HG03460 (cell line): ENCODE results near the gene ST13.
A peak's percentile ranks its signal among the peaks of the same experiment; 100 is the strongest.
"Not testable (repeated sequence)": the region's sequence is repeated elsewhere in the genome, so short reads cannot be mapped to it uniquely, and the experiment has no call there.

ENCODE experiments used
- ATAC-seq: cut with Tn5 transposase; IDR thresholded peaks from one replicate; pipeline ENCODE4 v1.9.1; 2021; ENCODE audit not compliant: unreplicated experiment

ST13 gene

DNA sequence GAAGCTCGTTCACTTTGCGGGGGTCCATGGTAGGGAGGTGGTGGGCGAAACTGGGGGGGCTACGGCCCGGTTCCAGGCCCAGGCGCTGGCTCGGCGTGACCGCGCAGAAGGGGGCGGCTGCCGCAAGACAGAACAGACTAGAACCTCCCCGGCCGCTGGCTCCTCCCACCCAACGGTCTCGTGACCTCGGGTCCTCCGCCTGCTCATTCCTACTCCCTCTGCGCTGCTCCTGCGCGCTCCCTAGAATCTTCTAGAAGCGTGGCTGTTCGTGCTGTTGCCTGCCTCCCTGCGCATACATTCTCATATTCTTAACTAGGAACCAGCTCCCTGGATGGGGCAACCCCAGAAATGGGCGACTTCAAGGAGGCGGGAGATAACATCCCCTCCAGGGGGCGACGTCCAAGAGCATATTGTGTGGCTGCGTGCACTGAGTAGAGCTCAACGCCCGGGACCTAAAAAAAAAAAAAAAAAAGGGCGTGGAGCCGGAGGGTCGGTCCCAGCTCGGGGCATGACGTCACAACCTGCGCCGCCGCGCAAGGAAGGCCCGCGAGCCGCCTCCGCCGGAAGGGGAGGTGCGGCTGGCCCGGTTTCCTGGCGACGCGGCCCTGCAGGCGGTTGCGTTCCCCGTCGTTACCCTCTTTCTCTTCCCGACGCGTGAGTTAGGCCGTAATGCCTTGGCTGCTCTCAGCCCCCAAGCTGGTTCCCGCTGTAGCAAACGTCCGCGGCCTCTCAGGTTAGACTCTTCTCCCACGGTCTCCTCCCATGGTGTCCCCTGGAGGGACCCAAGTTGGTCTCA lies at the start of gene ST13, which contains the start of gene XPNPEP3:
TSS of gene ST13 (minus strand) at position 127 of the 796 bp plus-strand sequence. CDS start at position 28, 99 bp downstream.
TSS of gene XPNPEP3 (plus strand) at position 636 of the 796 bp plus-strand sequence. CDS start at position 670, 34 bp downstream.
- ATAC-seq: peak; percentile 91

DNA sequence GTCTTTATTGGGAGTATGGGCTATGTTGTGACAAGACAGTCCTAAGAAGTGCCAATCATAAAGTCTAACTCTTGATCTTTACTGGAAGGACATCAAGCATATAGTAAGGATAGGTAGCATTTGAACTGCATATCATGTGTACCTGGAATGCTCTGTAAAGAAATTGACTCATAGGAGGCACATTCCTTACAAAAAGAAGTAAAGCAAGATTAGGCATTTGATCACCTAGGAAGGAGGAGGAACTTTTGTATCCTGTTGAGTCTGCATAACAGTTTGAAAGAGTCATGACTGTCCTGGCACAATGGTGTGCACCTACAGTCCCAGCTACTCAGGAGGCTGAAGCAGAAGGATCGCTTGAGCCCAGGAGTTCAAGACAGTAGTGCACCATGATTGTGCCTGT lies 47.7 kb upstream of the ST13 start:
- no peak for ATAC-seq

DNA sequence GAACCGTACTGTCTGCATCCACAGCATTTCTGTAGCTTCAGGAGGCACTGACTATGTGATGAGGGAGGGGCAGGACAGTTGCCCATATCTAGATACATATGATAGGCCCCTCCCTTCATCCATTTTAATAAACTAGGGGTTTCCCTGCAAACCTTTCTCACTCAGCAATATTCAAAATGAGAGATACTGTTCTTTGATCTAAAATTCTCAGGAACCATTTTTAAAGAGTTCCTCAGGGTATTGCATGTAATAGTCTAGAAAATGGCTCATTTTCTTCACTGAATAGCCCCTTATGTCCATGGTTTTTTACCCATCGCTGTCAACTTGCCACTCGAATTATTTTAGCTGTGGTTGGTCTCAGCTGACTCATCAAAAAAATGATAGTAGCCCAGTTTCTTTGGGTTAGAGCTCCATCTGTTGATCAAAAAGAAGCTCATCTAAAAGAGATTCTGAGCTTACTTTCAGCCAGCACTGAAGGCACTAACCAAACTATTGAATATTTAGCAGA lies 42.5 kb upstream of the ST13 start:
- ATAC-seq: no peak

DNA sequence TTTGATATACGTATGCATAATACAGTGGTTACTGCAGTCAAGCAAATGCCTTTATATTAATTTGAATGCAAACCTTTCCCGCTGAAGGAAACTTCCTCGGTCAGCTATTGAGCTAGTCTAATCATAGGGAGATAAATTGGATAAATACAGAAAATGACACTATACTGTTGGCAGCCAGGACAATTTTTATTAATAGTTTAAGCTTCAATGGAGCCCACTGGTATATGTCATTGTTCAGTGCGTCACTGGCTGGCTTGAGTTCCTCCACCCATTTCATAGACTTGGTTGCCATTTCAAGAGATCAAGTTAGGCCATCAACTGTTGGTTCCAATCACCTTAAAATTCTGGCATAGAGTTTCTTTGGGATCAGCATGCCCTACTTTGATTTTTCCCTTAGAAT lies 38.0 kb upstream of the ST13 start:
- ATAC-seq: no peak

DNA sequence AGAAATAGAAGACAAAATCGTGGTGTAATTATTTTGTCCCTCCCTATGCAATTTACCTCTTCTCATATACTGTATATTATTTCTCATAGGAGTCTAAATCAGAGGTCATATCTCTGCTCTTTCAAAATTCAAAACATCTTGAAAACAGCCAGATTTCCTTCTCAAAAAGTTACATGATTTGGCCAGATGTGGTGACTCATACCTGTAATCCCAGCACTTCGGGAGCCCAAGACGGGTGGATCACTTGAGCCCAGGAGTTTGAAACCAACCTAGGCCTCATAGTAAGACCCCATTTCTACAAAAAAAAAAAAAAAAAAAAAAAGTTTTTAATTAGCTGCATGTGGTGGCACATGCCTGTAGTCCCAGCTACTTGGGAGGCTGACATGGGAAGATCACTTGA lies 34.4 kb upstream of the ST13 start:
- no peak for ATAC-seq

DNA sequence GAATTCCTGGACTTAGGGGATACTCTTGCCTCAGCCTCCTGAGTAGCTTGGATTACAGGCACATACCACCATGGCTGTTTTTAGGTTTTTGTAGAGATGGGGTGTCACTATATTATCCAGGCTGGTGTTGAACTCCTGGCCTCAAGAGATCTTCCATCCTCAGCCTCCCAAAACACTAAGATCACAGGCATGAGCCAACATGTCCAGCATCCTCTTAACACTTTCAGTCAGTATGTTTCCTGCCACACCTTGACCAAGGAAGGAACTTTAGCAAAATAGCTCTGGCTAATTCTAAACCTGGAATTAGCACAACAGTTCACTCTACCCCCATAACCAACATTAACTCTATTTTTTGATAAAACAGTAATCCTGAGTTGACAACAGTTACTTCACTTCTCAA lies 32.7 kb upstream of the ST13 start:
- ATAC-seq: no peak

DNA sequence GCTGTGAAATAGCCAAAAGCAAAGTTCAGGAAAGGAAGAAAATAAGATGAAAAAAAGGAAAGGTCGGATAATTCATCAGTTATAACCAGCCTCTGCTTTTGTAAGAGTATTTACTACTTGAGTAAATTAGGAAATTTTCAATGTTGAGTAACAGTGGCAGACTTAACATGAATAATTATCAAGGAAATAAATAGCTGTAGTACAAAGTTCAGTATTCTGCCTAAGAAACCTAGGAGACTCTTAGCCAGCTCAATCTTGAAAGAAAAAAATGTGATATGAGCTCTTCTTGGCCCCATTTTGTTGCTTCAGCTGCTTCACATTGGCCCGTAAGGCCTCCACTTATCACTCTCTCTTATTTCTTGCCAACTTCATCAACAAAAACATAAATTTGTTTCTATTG lies 22.5 kb upstream of the ST13 start:
- no peak for ATAC-seq

DNA sequence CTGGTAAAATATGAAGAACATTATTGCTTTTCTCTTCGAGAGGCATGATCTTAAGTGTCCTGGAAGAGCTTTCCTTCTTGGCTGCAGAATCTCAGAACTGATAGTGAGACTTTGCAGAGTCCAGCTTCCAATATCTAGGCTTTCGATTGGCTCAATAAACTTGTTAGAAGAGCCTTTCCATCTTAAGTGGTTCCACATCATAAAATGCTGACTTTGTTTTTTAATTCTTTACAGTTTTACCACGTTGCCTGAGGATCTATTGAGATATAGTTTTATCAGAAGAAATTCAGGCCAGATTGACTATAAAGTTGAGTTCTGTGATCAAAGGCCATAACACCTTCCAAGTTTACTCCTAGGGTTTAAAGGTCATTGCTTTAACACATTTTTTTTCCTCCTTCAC lies 21.0 kb upstream of the ST13 start:
- no peak for ATAC-seq

DNA sequence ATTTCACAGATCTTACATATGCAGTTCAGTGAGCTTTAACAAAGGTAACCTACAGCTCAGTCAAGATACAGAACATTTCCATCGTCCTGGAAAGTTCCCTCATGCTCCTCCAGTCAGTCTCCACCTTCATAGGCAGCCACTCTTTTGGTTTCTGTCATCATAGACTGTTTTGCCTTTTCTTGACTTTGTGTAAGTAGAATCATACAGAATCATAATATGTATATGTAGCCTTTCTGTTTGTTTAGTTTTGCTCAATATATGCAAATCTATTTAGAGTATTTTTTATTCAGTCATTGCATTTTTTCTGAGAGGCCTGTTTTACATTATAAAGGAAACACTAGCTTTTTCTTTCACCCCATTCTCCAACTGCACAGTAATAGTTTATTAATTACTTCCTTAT lies 20.5 kb upstream of the ST13 start:
- ATAC-seq: no peak

DNA sequence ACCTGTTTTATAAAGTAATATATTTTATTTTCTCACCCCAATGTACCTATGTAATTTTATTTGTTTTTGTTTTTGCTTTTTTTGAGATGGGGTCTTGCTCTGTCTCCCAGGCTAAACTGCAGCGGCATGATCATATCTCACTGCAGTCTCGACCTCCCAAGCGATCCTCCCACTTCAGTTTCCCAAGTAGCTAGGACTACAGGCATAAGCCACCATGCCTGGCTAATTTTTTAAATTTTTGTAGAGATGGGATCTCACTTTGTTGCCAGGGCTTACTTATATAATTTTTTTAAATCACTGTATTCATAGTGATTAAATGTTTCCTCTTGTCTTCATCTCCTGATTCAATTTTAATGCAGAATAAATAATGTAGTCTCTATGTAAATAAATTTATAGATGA lies 18.7 kb upstream of the ST13 start:
- no peak for ATAC-seq

DNA sequence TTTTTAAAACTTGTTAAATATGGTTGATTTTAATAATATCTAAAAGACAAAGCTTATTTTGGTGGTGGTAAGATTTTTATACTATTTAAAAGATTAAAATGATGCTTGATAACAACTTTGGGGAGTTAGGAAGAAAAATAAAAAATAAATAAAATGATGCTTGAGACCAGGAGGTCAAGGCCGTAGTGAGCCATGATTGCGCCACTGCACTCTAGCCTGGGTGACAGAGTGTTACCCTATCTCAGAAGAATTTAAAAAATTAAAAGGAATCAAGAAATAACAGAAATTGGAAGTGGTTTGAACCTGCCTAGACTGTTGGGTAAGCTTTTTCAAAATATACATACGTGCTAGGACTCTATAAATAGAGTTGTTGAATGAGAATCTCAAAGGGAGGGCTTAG lies 17.6 kb upstream of the ST13 start:
- no peak for ATAC-seq

DNA sequence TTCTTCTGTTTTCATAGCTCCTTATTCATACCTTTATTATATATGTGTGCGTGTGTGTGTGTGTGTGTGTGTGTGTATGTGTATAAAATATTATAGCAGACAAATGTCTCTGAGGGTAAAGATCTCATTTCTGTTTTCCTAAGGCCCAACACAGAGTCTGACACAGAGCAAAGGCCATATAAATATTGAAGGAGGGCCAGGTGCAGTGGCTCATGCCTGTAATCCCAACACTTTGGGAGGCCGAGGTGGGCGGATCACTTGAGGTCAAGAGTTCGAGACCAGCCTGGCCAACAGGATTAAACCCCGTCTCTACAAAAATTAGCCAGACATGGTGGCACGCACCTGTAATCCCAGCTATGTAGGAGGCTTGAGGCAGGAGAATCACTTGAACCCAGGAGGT lies 11.9 kb upstream of the ST13 start:
- not testable (repeated sequence) for ATAC-seq

DNA sequence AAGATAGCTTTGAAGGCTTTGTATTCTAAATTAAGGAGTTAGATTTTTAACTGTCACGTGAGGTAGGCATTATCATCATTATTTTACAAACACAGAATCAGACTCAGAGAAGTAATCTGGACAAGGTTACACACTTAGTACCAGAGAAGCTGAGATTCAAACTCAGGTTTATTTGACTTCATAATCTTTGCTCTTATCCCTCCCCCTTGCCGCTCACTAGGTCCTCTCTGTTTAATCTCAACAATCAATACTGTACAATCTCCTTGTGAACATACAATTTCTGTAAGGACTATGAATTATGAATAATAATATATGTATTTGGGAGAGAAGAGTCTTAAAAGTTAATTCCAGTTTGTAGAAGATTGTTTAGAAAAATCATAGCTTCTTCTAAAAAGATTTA lies 10.7 kb upstream of the ST13 start:
- no peak for ATAC-seq

DNA sequence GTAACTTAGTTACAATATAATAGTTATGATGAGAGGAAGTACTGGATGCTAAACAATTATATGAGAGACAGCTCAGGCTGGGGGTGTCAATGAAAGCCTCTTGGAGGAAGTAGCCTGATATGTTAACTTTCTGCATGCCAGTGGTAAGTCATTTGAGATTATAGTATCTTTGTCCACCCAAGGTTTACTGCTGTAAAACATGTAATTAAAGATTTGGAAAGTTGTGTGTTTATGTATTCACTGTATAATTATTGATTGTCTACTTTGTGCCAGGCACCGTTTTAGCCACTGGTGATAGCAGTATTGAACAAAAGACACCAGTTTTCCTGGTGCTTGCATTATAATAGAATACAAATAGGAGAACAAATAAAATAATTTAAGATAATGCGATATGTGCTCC lies 6.1 kb upstream of the ST13 start:
- ATAC-seq: no peak

DNA sequence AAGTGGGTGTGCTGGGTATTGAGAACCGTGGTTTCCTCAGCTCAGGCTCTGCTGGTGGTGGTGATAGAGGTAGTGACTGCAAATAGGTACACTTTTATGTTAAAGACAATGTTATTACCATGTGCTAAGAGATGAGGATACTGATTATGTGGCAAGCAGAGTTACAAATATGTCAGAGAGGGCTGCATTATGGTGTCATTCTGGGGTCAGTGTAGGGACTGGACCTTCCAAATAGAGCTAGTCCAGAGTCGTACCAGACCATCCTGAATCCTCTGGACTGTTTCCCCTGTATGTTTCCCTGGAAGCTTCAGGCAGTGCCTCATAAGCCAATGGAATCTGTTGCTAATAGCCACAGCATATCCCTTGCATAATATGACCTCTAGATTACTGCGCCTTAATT lies 5.6 kb upstream of the ST13 start, which contains the start of gene DNAJB7:
TSS of gene DNAJB7 (minus strand) at position 101 of the 400 bp plus-strand sequence. CDS start 119 bp downstream, outside the sequence.
- no peak for ATAC-seq

DNA sequence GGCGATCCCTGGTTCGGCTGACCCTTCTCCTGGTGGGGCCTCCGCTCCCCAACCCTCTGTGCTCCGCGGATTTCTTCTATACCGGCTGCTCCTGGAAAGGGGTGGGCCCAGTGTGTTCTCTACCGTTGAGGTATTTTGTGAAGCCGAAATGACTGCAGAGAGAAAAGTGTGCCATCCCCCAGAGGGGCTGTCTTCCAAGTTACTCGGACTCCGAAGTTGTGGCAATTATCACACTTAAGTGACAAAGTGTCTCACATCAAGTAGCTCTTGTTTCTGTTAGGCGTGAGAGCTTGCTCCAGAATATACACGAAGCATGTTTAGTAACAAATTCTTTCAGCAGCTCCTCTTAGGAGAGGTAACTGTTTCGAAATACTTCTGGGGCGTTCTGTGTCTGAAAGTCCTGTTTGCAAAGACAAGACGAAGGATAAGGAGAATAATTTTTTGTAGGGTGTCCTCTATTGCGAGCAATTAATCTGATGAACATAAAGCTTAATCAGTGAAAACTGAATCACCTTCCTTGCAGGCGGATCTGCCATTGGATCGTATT lies 943 bp upstream of the ST13 start:
- no peak for ATAC-seq

DNA sequence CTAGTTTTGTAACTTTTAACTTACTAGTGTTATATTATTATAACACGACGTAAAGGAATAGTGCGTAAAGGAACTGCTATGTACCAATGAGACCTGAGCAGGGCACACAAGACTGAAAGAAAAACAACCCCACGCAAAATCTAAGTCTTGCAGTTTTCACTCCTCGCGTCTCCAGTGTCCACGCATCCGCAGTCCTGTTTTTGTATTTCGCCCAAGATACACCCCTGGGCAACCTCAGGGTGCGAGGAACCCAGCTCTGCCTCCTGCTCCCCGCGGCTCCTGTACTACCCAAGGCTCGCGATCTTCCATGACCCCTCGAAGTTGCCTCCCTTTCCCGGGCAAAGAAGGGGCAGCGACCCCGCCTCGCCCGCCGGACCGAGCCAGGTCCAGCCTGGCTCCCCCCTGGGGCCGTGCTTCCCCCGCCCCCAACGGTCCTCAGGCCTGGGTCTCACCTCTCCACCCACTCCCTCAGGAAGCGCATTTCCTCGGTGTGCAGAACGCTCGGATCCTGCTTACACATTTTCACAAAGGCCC lies 393 bp downstream of the ST13 start:
- peak; percentile 15 for ATAC-seq

DNA sequence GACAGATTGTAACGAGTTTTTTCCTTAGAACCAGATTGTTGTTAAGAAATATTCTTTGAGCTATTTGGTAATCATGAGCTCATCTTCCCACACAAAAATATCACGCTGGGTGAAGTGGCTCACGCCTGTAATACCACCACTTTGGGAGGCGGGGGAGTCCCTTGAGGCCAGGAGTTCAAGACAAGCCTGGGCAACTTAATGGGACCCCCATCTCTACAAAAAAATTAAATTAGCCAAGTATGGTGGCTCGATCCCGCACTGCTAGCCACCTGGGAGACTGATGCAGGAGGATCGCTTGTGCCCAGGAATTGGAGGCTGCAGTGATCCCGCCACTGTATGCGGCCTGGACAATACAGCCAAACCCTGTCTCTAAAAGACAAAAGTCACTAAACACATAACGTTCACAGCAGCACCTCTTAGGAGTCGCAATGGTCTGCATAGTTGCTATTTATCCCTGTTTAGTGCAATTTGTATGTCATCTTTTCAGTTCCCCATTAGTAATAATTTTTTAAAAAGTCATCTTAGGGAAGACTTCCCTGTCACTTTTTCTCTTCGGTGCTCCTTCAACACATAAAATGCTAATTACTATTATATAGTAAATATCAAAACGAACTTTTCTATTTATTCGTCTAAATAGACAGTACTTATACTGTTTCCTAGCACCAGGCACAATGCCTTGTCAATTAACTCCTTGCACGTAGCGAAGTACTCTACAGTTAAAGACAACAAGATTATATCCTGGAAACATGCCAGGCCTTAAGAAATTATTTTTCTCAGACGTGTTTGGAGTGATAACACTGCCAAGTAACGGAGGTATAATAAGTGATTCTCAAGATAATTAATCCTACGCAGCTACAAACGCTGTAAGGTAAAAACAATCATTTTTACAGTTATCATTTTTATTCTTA lies 1.1 kb downstream of the ST13 start:
- no peak for ATAC-seq

DNA sequence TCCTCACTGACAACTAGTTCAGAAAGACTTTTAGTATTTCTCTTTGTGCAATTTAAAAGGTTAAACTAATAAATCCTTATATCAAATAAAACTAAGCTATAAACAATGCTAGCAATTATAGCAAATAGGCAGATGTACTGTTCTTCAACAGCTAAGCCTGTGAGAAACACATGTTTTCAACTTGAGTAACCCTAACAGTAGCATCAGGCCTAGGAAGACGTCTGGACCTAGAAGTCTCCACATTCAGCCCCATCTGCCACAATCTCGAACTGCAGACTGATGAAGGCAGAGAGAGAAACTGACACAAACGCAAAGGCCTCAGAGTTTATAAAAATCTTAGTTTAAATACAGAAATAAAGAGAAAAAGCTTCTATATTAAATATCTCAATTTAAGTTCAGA lies 2.5 kb downstream of the ST13 start:
- ATAC-seq: no peak

DNA sequence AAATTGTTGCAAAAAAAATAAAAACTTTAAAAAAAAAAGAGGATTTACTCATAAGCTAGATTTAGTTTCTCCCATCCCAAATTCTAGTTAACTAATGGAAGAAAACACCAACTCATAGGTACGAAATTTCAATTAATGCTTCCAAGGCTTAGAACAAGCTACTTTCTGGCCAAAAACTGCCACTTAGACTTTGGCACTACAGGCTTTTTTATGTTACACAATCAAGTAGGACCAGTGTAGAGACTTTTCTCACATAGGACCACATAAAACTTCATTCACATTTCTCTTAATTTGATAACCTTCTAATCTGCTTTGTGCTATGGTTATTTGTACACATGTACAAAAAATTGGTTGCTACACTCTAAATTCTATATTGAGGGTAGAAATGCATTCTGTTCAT lies 3.1 kb downstream of the ST13 start:
- no peak for ATAC-seq

DNA sequence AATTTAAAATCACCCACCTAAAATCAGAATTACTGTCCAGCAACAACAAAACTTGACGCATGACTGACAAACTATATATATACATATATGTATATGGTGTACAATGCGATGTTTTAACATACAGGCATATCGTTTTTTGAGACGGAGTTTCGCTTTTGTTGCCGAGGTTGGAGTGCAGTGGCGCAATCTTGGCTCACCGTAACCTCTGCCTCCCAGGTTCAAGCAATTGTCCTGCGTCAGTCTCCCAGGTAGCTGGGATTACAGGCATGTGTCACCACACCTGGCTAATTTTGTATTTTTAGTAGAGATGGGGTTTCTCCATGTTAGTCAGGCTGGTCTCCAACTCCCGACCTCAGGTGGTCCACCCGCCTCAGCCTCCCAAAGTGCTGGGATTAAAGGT lies 10.6 kb downstream of the ST13 start:
- not testable (repeated sequence) for ATAC-seq
